Fibroblast of skin of right biceps (primary cell): ENCODE results near the gene LRFN5.
"Not testable (repeated sequence)": the region's sequence is repeated elsewhere in the genome, so short reads cannot be mapped to it uniquely, and the experiment has no call there.

ENCODE experiments used
- DNase-seq: peaks from one replicate; pipeline ENCODE4 v3.0.0-alpha.2; 2013

Gene LRFN5

GRCh38 chr14:41641690-41642089 is 35.0 kb downstream of the LRFN5 start:
- DNase-seq = no peak

GRCh38 chr14:41642367-41642766 is 35.7 kb downstream of the LRFN5 start:
- no peak for DNase-seq

- no peak for DNase-seq
Observed at GRCh38 chr14:41642789-41643188, 36.1 kb downstream of the LRFN5 start.

- no peak for DNase-seq
Observed at GRCh38 chr14:41644606-41645005, 37.9 kb downstream of the LRFN5 start.

GRCh38 chr14:41650802-41651201 is 44.1 kb downstream of the LRFN5 start:
- no peak for DNase-seq

GRCh38 chr14:41654196-41654595 is 47.5 kb downstream of the LRFN5 start:
- no peak for DNase-seq

- no peak for DNase-seq
Observed at GRCh38 chr14:41662780-41663472, 56.2 kb downstream of the LRFN5 start.

- DNase-seq = peak; percentile 66
Observed at GRCh38 chr14:41663473-41663850, 56.8 kb downstream of the LRFN5 start.

GRCh38 chr14:41666301-41666700 is 59.6 kb downstream of the LRFN5 start:
- DNase-seq = peak; percentile 52

GRCh38 chr14:41668356-41668755 is 61.7 kb downstream of the LRFN5 start:
- DNase-seq = peak; percentile 63

GRCh38 chr14:41673601-41674000 is 66.9 kb downstream of the LRFN5 start:
- not testable (repeated sequence) for DNase-seq

GRCh38 chr14:41674511-41674971 is 67.9 kb downstream of the LRFN5 start:
- DNase-seq = not testable (repeated sequence)

GRCh38 chr14:41699486-41699885 is 92.8 kb downstream of the LRFN5 start:
- DNase-seq = peak; percentile 13

GRCh38 chr14:41718477-41719166 is 111.9 kb downstream of the LRFN5 start:
- no peak for DNase-seq

GRCh38 chr14:41739203-41739602 is 132.5 kb downstream of the LRFN5 start:
- DNase-seq = no peak

GRCh38 chr14:41743140-41743539 is 136.5 kb downstream of the LRFN5 start:
- DNase-seq = no peak

GRCh38 chr14:41749429-41749828 is 142.8 kb downstream of the LRFN5 start:
- peak; percentile 43 for DNase-seq

GRCh38 chr14:41750575-41750974 is 143.9 kb downstream of the LRFN5 start:
- DNase-seq = not testable (repeated sequence)

GRCh38 chr14:41758011-41758665 is 151.5 kb downstream of the LRFN5 start:
- DNase-seq = no peak

GRCh38 chr14:41761204-41761603 is 154.5 kb downstream of the LRFN5 start:
- no peak for DNase-seq

GRCh38 chr14:41766772-41767171 is 160.1 kb downstream of the LRFN5 start:
- no peak for DNase-seq

GRCh38 chr14:41773536-41774279 is 167.0 kb downstream of the LRFN5 start:
- no peak for DNase-seq

GRCh38 chr14:41782511-41782910 is 175.8 kb downstream of the LRFN5 start:
- no peak for DNase-seq
